H9 (cell line): ENCODE results near the gene PIK3R5. TPM values are rescaled to one million over a fixed set of nuclear protein-coding genes. Genes with fewer than 3 reads are reported as not detected.

Experiments
- DNase-seq: peaks from one replicate; pipeline ENCODE4 v3.0.0-alpha.2; 2017
- H2AFZ ChIP-seq: one replicate; pipeline ENCODE4 v1.6.1; 2013; ENCODE audit warnings: mild to moderate bottlenecking, low read length, control low read depth, moderate library complexity
- H2AK5ac ChIP-seq: 2 replicates; pipeline ENCODE4 v1.6.1; 2013; ENCODE audit warnings: low read length, control low read depth, mixed read lengths; ENCODE audit not compliant: insufficient read length
- H2BK120ac ChIP-seq: one replicate; pipeline ENCODE4 v1.6.1; 2013; ENCODE audit warnings: low read depth, mild to moderate bottlenecking, low read length, control low read depth, inconsistent platforms; ENCODE audit not compliant: poor library complexity, severe bottlenecking
- H2BK12ac ChIP-seq: 2 replicates; pipeline ENCODE4 v1.6.1; 2013; ENCODE audit warnings: low read length, control low read depth, mixed read lengths, low read depth; ENCODE audit not compliant: insufficient read length
- H2BK15ac ChIP-seq: 2 replicates; pipeline ENCODE4 v1.6.1; 2013; ENCODE audit warnings: low read depth, low read length, control low read depth
- H2BK20ac ChIP-seq: one replicate; pipeline ENCODE4 v1.6.1; 2013; ENCODE audit warnings: low read depth, mild to moderate bottlenecking, low read length, control low read depth, inconsistent platforms; ENCODE audit not compliant: poor library complexity, severe bottlenecking
- H2BK5ac ChIP-seq: 2 replicates; pipeline ENCODE4 v1.6.1; 2013; ENCODE audit warnings: low read length, control low read depth, mixed read lengths; ENCODE audit not compliant: insufficient read length
- H3K14ac ChIP-seq: 2 replicates; pipeline ENCODE4 v1.6.1; 2013; ENCODE audit warnings: low read length, control low read depth; ENCODE audit not compliant: insufficient read depth
- H3K18ac ChIP-seq: 2 replicates; pipeline ENCODE4 v1.6.1; 2013; ENCODE audit warnings: low read depth, mild to moderate bottlenecking, mixed read lengths, low read length, control low read depth; ENCODE audit not compliant: insufficient read length
- H3K23ac ChIP-seq: 2 replicates; pipeline ENCODE4 v1.6.1; 2013; ENCODE audit warnings: low read length, control low read depth, mixed read lengths, low read depth; ENCODE audit not compliant: insufficient read length
- H3K23me2 ChIP-seq: 2 replicates; pipeline ENCODE4 v1.6.1; 2013; ENCODE audit warnings: low read depth, mild to moderate bottlenecking, mixed read lengths, low read length, control low read depth; ENCODE audit not compliant: insufficient read length, poor library complexity, severe bottlenecking
- H3K27ac ChIP-seq: 2 replicates; pipeline ENCODE4 v1.5.1; 2013; ENCODE audit warnings: low read length, control low read depth, mixed read lengths, low read depth; ENCODE audit not compliant: insufficient read length
- H3K27me3 ChIP-seq: 2 replicates; pipeline ENCODE4 v1.6.1; 2013; ENCODE audit warnings: low read length, control low read depth, inconsistent platforms; ENCODE audit not compliant: insufficient read depth
- H3K4ac ChIP-seq: 2 replicates; pipeline ENCODE4 v1.6.1; 2013; ENCODE audit warnings: low read depth, mild to moderate bottlenecking, control low read depth, inconsistent platforms, low read length, moderate library complexity
- H3K4me1 ChIP-seq: 2 replicates; pipeline ENCODE4 v1.6.1; 2013; ENCODE audit warnings: low read length, control low read depth, inconsistent platforms; ENCODE audit not compliant: insufficient read depth
- H3K4me2 ChIP-seq: 2 replicates; pipeline ENCODE4 v1.6.1; 2013; ENCODE audit warnings: low read length, control low read depth, mixed read lengths; ENCODE audit not compliant: insufficient read length, insufficient read depth
- H3K56ac ChIP-seq: 2 replicates; pipeline ENCODE4 v1.6.1; 2013; ENCODE audit warnings: low read depth, mild to moderate bottlenecking, mixed read lengths, low read length, control low read depth; ENCODE audit not compliant: insufficient read length
- H3K79me1 ChIP-seq: 2 replicates; pipeline ENCODE4 v1.6.1; 2013; ENCODE audit warnings: low read depth, mild to moderate bottlenecking, moderate library complexity, low read length, control low read depth, inconsistent platforms; ENCODE audit not compliant: insufficient read depth, poor library complexity, severe bottlenecking
- H3K79me2 ChIP-seq: 2 replicates; pipeline ENCODE4 v1.6.1; 2013; ENCODE audit warnings: low read length, control low read depth, inconsistent platforms; ENCODE audit not compliant: insufficient read depth
- H3K9ac ChIP-seq: 2 replicates; pipeline ENCODE4 v1.6.1; 2013; ENCODE audit warnings: low read length, control low read depth, mixed read lengths; ENCODE audit not compliant: insufficient read length; ENCODE audit errors: extremely low read depth
- H3K9me3 ChIP-seq: one replicate; pipeline ENCODE4 v1.6.1; 2013; ENCODE audit warnings: low read depth, low read length, inconsistent platforms; ENCODE audit not compliant: control insufficient read depth
- H3T11ph ChIP-seq: one replicate; pipeline ENCODE4 v1.6.1; 2013; ENCODE audit warnings: mild to moderate bottlenecking, low read length, control low read depth, inconsistent platforms
- H4K20me1 ChIP-seq: one replicate; pipeline ENCODE4 v1.6.1; 2013; ENCODE audit not compliant: control insufficient read depth, insufficient read length, insufficient read depth
- H4K5ac ChIP-seq: 2 replicates; pipeline ENCODE4 v1.6.1; 2013; ENCODE audit warnings: low read depth, mild to moderate bottlenecking, mixed read lengths, low read length, control low read depth; ENCODE audit not compliant: insufficient read length
- H4K8ac ChIP-seq: replicated peaks from 2 replicates; pipeline ENCODE4 v1.6.1; 2013; ENCODE audit warnings: low read length, control low read depth, mixed read lengths, low read depth; ENCODE audit not compliant: insufficient read length
- H4K91ac ChIP-seq: 2 replicates; pipeline ENCODE4 v1.6.1; 2013; ENCODE audit warnings: low read depth, mild to moderate bottlenecking, moderate library complexity, mixed read lengths, low read length, control low read depth; ENCODE audit not compliant: insufficient read length
- H3K27ac Mint-ChIP-seq, 3 experiments: 2 replicates in 2 of 3; 3 replicates in 1 of 3; pipeline ENCODE4 v1.8.0; 2020 to 2021; ENCODE audit warnings: mixed read lengths in 3 of 3, mild to moderate bottlenecking in 1 of 3, moderate library complexity in 1 of 3
- H3K27me3 Mint-ChIP-seq: 2 replicates; pipeline ENCODE4 v1.8.0; 2021; ENCODE audit warnings: low read depth, mild to moderate bottlenecking, moderate library complexity, mixed read lengths
- H3K36me3 Mint-ChIP-seq, 3 experiments: 2 replicates in 2 of 3; 3 replicates in 1 of 3; pipeline ENCODE4 v1.8.0; 2020 to 2021; ENCODE audit warnings: low read depth in 3 of 3, mixed read lengths in 3 of 3; ENCODE audit not compliant: insufficient read depth in 1 of 3
- H3K4me1 Mint-ChIP-seq, 2 experiments: 2 replicates each; pipeline ENCODE4 v1.8.0; 2020; ENCODE audit warnings: mixed read lengths in 2 of 2
- H3K4me3 Mint-ChIP-seq, 2 experiments: 2 replicates in 1 of 2; 3 replicates in 1 of 2; pipeline ENCODE4 v1.8.0; 2020 to 2021; ENCODE audit warnings: mild to moderate bottlenecking in 2 of 2, mixed read lengths in 2 of 2, moderate library complexity in 1 of 2
- H3K9me3 Mint-ChIP-seq, 2 experiments: 2 replicates in 1 of 2; 3 replicates in 1 of 2; pipeline ENCODE4 v1.8.0; 2020; ENCODE audit warnings: mild to moderate bottlenecking in 2 of 2, mixed read lengths in 2 of 2, moderate library complexity in 1 of 2
- WGBS: extraction: QIAGEN DNeasy Blood & Tissue Kit; methylation state at CpG from one replicate; pipeline ENCODE4 v1.1.7; 2013; ENCODE audit warnings: missing lambda C conversion rate, low lambda C conversion rate, mixed read lengths; ENCODE audit not compliant: insufficient read length; ENCODE audit errors: extremely low coverage; 5-methylcytosine and 5-hydroxymethylcytosine counted together
- total RNA-seq: library from RNA; stranded (reverse); gene quantifications from 2 replicates; pipeline ENCODE4 v1.2.1, GENCODE V29; 2021
- TF ChIP-seq, protein P1 (sequence below): fragments of 200-600 bp; sonication (generic); conservative IDR thresholded peaks from 3 replicates; pipeline ENCODE4 v1.8.0; 2021; ENCODE audit warnings: antibody characterized with exemption, mild to moderate bottlenecking

Gene PIK3R5
- total RNA-seq, 1 experiment from 2014 or later, result 1.4 TPM

DNA sequence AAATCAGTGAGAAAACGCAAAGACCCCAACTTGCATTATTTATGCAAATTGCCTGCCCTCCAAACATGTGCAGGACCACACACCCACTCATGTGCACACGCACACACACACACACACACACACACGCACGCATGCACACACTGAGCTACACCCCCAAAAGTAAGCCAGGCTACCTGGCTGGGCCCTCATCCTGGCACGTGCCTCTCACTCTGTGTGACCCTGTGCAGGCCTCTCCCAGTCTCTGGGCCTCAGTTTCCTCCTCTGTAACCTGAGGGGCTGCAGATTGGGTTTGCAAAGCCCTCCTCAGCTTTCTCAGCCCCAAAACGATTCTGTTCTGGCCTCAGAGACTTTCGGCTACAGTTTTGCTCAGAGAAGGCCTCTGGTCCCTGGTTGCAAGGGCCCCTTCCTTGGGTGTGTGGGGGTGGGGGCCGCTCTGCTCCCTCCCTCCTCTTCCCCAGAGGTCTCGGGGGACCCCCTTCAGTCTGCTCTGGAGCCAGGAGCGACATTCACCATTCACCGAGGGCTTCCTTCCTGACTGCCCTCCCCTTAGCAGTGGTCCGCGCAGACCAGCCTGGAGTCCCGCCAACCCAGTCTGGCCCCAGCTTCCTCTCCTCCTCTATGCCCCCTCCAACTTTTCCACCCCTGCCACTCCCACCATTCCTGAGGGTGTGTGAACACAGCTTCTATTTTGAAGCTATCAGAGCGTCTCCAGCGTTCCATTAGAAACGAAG is 92.6 kb downstream of the PIK3R5 start:
- no CpG with 5 or more reads among the region's 17 CpGs for WGBS

More for the DNA sequence above, 92.6 kb downstream of the PIK3R5 start:
- no peaks in the 10 kb centered on the region for H3K79me1 ChIP-seq
- no peak overlapping the region for H2BK5ac ChIP-seq
- no peak overlapping the region for H3K56ac ChIP-seq
- H2BK12ac ChIP-seq, result no peak overlapping the region
- peaks cover 18 to 26% of the 10 kb centered on the region in 2 experiments for H3K4me1 Mint-ChIP-seq
- H3K79me2 ChIP-seq, result no peaks in the 10 kb centered on the region
- no peak overlapping the region for H4K5ac ChIP-seq
- no peaks in the 10 kb centered on the region; a peak in 1 of 7 replicates for H3K36me3 Mint-ChIP-seq
- no peaks in the 10 kb centered on the region for H3K27me3 ChIP-seq
- no peaks in the 10 kb centered on the region for H3K9me3 ChIP-seq
- TF ChIP-seq, protein P1, sequence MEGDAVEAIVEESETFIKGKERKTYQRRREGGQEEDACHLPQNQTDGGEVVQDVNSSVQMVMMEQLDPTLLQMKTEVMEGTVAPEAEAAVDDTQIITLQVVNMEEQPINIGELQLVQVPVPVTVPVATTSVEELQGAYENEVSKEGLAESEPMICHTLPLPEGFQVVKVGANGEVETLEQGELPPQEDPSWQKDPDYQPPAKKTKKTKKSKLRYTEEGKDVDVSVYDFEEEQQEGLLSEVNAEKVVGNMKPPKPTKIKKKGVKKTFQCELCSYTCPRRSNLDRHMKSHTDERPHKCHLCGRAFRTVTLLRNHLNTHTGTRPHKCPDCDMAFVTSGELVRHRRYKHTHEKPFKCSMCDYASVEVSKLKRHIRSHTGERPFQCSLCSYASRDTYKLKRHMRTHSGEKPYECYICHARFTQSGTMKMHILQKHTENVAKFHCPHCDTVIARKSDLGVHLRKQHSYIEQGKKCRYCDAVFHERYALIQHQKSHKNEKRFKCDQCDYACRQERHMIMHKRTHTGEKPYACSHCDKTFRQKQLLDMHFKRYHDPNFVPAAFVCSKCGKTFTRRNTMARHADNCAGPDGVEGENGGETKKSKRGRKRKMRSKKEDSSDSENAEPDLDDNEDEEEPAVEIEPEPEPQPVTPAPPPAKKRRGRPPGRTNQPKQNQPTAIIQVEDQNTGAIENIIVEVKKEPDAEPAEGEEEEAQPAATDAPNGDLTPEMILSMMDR, result no peak
- H3K4me3 Mint-ChIP-seq, result no peak overlapping the region
- no peak for DNase-seq
- H3K27me3 Mint-ChIP-seq, result peaks cover 18% of the 10 kb centered on the region
- H3K9me3 Mint-ChIP-seq, result no peaks in the 10 kb centered on the region; a peak in 1 of 5 replicates
- H4K20me1 ChIP-seq, result no peaks in the 10 kb centered on the region
- no peak overlapping the region for H2BK15ac ChIP-seq
- no peak overlapping the region for H2AFZ ChIP-seq
- H3K27ac Mint-ChIP-seq, result peak overlapping the region in 1 of 3 experiments; percentile 53; a peak in 1 of 7 replicates
- H3K18ac ChIP-seq, result no peak overlapping the region
- no peak overlapping the region for H3K14ac ChIP-seq
- H3K4me1 ChIP-seq, result peaks cover 5% of the 10 kb centered on the region; the same call in 1 of the 2 replicates
- H2AK5ac ChIP-seq, result no peak overlapping the region
- no peak overlapping the region for H3K4me2 ChIP-seq
- H3K23me2 ChIP-seq, result no peaks in the 10 kb centered on the region
- no peak overlapping the region for H2BK120ac ChIP-seq
- no peak overlapping the region for H3K9ac ChIP-seq
- no peak overlapping the region for H4K8ac ChIP-seq
- H4K91ac ChIP-seq, result no peak overlapping the region
- H3K27ac ChIP-seq, result no peak overlapping the region
- H3K23ac ChIP-seq, result no peak overlapping the region
- no peak overlapping the region for H2BK20ac ChIP-seq
- no peak overlapping the region for H3T11ph ChIP-seq
- no peak overlapping the region for H3K4ac ChIP-seq
